Measurements from ENCODE around the gene NELFCD. TPM values are rescaled to one million over a fixed set of nuclear protein-coding genes. Genes with fewer than 3 reads are reported as not detected.

The NELFCD gene
- total RNA-seq, 2 donors from 2014 or later = 24.5 to 27.5 TPM

- no peak for DNase-seq (ENCODE audit: low spot score)
- Histone ChIP-seq H3K4me1 (peaks cover 0 to 32% of the 10 kb centered on the region in 2 donors), H3K9me3 (no peaks in the 10 kb centered on the region), H3K27ac (no peak overlapping the region), H3K27me3 (no peaks in the 10 kb centered on the region), H3K4me3 (no peak overlapping the region), H3K36me3 (peaks cover 72% of the 10 kb centered on the region)
- no peak for TF ChIP-seq CTCF (IDR thresholded peaks at IDR 0.05)
Observed at GRCh38 chr20:58988565-58988882, 7.5 kb downstream of the NELFCD start.

GRCh38 chr20:58989196-58989595, 8.1 kb downstream of the NELFCD start:
- Histone ChIP-seq H3K27ac (no peak overlapping the region), H3K27me3 (no peaks in the 10 kb centered on the region), H3K36me3 (peaks cover 79% of the 10 kb centered on the region), H3K4me1 (peaks cover 0 to 27% of the 10 kb centered on the region in 2 donors), H3K9me3 (no peaks in the 10 kb centered on the region), H3K4me3 (no peak overlapping the region)
- TF ChIP-seq CTCF (IDR thresholded peaks at IDR 0.05) = no peak
- DNase-seq (ENCODE audit: low spot score) = no peak

- TF ChIP-seq CTCF (IDR thresholded peaks at IDR 0.05) = no peak
- Histone ChIP-seq H3K4me1 (peaks cover 0 to 19% of the 10 kb centered on the region in 2 donors), H3K9me3 (no peaks in the 10 kb centered on the region), H3K4me3 (no peak overlapping the region), H3K36me3 (peaks cover 95% of the 10 kb centered on the region), H3K27ac (no peak overlapping the region), H3K27me3 (no peaks in the 10 kb centered on the region)
- DNase-seq (ENCODE audit: low spot score) = no peak
Observed at GRCh38 chr20:58990651-58991445, 9.8 kb downstream of the NELFCD start.

- no peak overlapping the region for H3K4me3 ChIP-seq
- no peak for TF ChIP-seq CTCF (IDR thresholded peaks at IDR 0.05)
- H3K9me3 ChIP-seq = no peaks in the 10 kb centered on the region
- H3K27ac ChIP-seq = no peak overlapping the region
- peaks cover 0 to 13% of the 10 kb centered on the region in 2 donors for H3K4me1 ChIP-seq
- no peak for DNase-seq (ENCODE audit: low spot score)
- H3K36me3 ChIP-seq = peaks cover 99% of the 10 kb centered on the region
- H3K27me3 ChIP-seq = no peaks in the 10 kb centered on the region
Observed at GRCh38 chr20:58991715-58992114, 10.7 kb downstream of the NELFCD start.

GRCh38 chr20:58992911-58993310, 11.9 kb downstream of the NELFCD start:
- Histone ChIP-seq H3K9me3 (no peaks in the 10 kb centered on the region), H3K27me3 (no peaks in the 10 kb centered on the region), H3K4me3 (no peak overlapping the region), H3K36me3 (peaks cover 99% of the 10 kb centered on the region), H3K27ac (no peak overlapping the region), H3K4me1 (peaks cover 0 to 7% of the 10 kb centered on the region in 2 donors)
- TF ChIP-seq CTCF (IDR thresholded peaks at IDR 0.05) = no peak
- no peak for DNase-seq (ENCODE audit: low spot score)

All from right atrium auricular region (tissue), 2 donors.